ENCODE measurements around the gene NPIPA7. TPM values are rescaled to one million over a fixed set of nuclear protein-coding genes. Genes with fewer than 3 reads are reported as not detected.
"Not testable (repeated sequence)": the region's sequence is repeated elsewhere in the genome, so short reads cannot be mapped to it uniquely, and the experiment has no call there.

Gene NPIPA7
- 8.1 TPM for polyA plus RNA-seq (2013, experiment 1 of 2)
- 8.5 TPM for polyA plus RNA-seq (2013, experiment 2 of 2)

DNA sequence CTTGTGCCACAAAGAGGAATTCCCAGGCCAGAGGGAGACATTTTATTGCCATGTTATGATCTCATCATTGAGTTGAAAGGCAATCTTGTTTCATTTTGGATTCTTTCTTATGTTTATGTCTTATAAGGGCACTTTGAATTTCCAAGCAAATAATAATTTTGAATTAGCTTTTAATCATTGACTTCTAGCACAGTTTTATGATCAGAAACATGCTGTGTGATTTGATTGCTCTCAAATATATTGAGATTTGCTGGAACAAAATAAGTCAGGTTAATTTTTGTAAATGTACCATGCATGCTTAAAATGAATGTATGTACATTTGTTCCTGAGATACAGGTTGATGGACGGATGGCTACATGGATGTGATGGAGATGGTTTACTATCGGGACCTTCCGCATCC is at the start of gene NPIPA7:
Gene NPIPA7 (plus strand): TSS at position 301 of the 400 bp plus-strand sequence. CDS start 105 bp downstream, outside the sequence.
- H4K8ac ChIP-seq (ENCODE audit: low read depth, low read length); H2AFZ ChIP-seq (ENCODE audit: low read length): not testable (repeated sequence)

GRCh38 chr16:16331466-16331865 is 47.5 kb upstream of the NPIPA7 start:
- no CpG with 5 or more reads among the region's 23 CpGs for WGBS, 2 donors (ENCODE audit: extremely low coverage in 2 of 2, insufficient read length in 2 of 2, insufficient replicate concordance in 1 of 2)
- not testable (repeated sequence) for H3K27me3 ChIP-seq (ENCODE audit: control insufficient read depth in 3 of 3, insufficient read depth in 3 of 3, low read depth in 1 of 3, low read length in 3 of 3); H3K4ac ChIP-seq (ENCODE audit: low read length); H2BK5ac ChIP-seq (ENCODE audit: low read length); H3K9ac ChIP-seq (ENCODE audit: low read depth, low read length, poor library complexity); H3K9me3 ChIP-seq (replicated peaks in 1 of 2; ENCODE audit: control insufficient read depth in 2 of 2, insufficient read depth in 1 of 2, low read depth in 1 of 2, low read length in 2 of 2); H2AFZ ChIP-seq (ENCODE audit: low read length); H3K18ac ChIP-seq (ENCODE audit: low read length); H3K36me3 ChIP-seq (replicated peaks in 1 of 2; ENCODE audit: control insufficient read depth in 2 of 2, insufficient read depth in 2 of 2, low read length in 2 of 2); H3K23ac ChIP-seq (ENCODE audit: low read depth, low read length, poor library complexity); H3K4me3 ChIP-seq (ENCODE audit: low read length in 2 of 2); H2BK120ac ChIP-seq (ENCODE audit: low read depth, low read length); H3K27ac ChIP-seq (replicated peaks; ENCODE audit: low read length); H3K14ac ChIP-seq (ENCODE audit: low read length); H4K91ac ChIP-seq (ENCODE audit: low read depth, low read length, poor library complexity); H4K8ac ChIP-seq (ENCODE audit: low read depth, low read length); H3K4me2 ChIP-seq (ENCODE audit: insufficient read depth, low read length, poor library complexity, severe bottlenecking); H2BK12ac ChIP-seq (ENCODE audit: low read length); H3K4me1 ChIP-seq (ENCODE audit: control insufficient read depth in 2 of 2, insufficient read depth in 1 of 2, low read depth in 1 of 2, low read length in 2 of 2); H3K79me1 ChIP-seq (ENCODE audit: low read depth, low read length); H2BK15ac ChIP-seq (ENCODE audit: low read length); DNase-seq (ENCODE audit: low spot score); H2AK5ac ChIP-seq (ENCODE audit: low read depth, low read length)

More for the DNA sequence above, at the start of gene NPIPA7:
- not testable (repeated sequence) for H2AK5ac ChIP-seq (ENCODE audit: low read depth, low read length); H3K23ac ChIP-seq (ENCODE audit: low read depth, low read length, poor library complexity); H3K4me3 ChIP-seq (ENCODE audit: low read length in 2 of 2); H3K27me3 ChIP-seq (ENCODE audit: control insufficient read depth in 3 of 3, insufficient read depth in 3 of 3, low read depth in 1 of 3, low read length in 3 of 3); H3K4me1 ChIP-seq (ENCODE audit: control insufficient read depth in 2 of 2, insufficient read depth in 1 of 2, low read depth in 1 of 2, low read length in 2 of 2); H3K4me2 ChIP-seq (ENCODE audit: insufficient read depth, low read length, poor library complexity, severe bottlenecking); H3K79me1 ChIP-seq (ENCODE audit: low read depth, low read length); H2BK15ac ChIP-seq (ENCODE audit: low read length); H2BK120ac ChIP-seq (ENCODE audit: low read depth, low read length); H3K9me3 ChIP-seq (replicated peaks in 1 of 2; ENCODE audit: control insufficient read depth in 2 of 2, insufficient read depth in 1 of 2, low read depth in 1 of 2, low read length in 2 of 2); H3K9ac ChIP-seq (ENCODE audit: low read depth, low read length, poor library complexity); H2BK5ac ChIP-seq (ENCODE audit: low read length); H3K14ac ChIP-seq (ENCODE audit: low read length); DNase-seq (ENCODE audit: low spot score); H3K36me3 ChIP-seq (replicated peaks in 1 of 2; ENCODE audit: control insufficient read depth in 2 of 2, insufficient read depth in 2 of 2, low read length in 2 of 2); H3K18ac ChIP-seq (ENCODE audit: low read length); H2BK12ac ChIP-seq (ENCODE audit: low read length); H4K91ac ChIP-seq (ENCODE audit: low read depth, low read length, poor library complexity); H3K27ac ChIP-seq (replicated peaks; ENCODE audit: low read length); H3K4ac ChIP-seq (ENCODE audit: low read length)
- WGBS, 2 donors (ENCODE audit: extremely low coverage in 2 of 2, insufficient read length in 2 of 2, insufficient replicate concordance in 1 of 2): no CpG with 5 or more reads among the region's 3 CpGs

- not testable (repeated sequence) for H2BK120ac ChIP-seq (ENCODE audit: low read depth, low read length); H2AK5ac ChIP-seq (ENCODE audit: low read depth, low read length); H3K9ac ChIP-seq (ENCODE audit: low read depth, low read length, poor library complexity); H2BK15ac ChIP-seq (ENCODE audit: low read length); H3K23ac ChIP-seq (ENCODE audit: low read depth, low read length, poor library complexity); H3K4me2 ChIP-seq (ENCODE audit: insufficient read depth, low read length, poor library complexity, severe bottlenecking); H3K36me3 ChIP-seq (replicated peaks in 1 of 2; ENCODE audit: control insufficient read depth in 2 of 2, insufficient read depth in 2 of 2, low read length in 2 of 2); H3K4ac ChIP-seq (ENCODE audit: low read length); H3K4me3 ChIP-seq (ENCODE audit: low read length in 2 of 2); H2AFZ ChIP-seq (ENCODE audit: low read length); DNase-seq (ENCODE audit: low spot score); H2BK12ac ChIP-seq (ENCODE audit: low read length); H3K9me3 ChIP-seq (replicated peaks in 1 of 2; ENCODE audit: control insufficient read depth in 2 of 2, insufficient read depth in 1 of 2, low read depth in 1 of 2, low read length in 2 of 2); H3K4me1 ChIP-seq (ENCODE audit: control insufficient read depth in 2 of 2, insufficient read depth in 1 of 2, low read depth in 1 of 2, low read length in 2 of 2); H2BK5ac ChIP-seq (ENCODE audit: low read length); H4K91ac ChIP-seq (ENCODE audit: low read depth, low read length, poor library complexity); H3K18ac ChIP-seq (ENCODE audit: low read length); H3K14ac ChIP-seq (ENCODE audit: low read length); H4K8ac ChIP-seq (ENCODE audit: low read depth, low read length); H3K79me1 ChIP-seq (ENCODE audit: low read depth, low read length); H3K27ac ChIP-seq (replicated peaks; ENCODE audit: low read length); H3K27me3 ChIP-seq (ENCODE audit: control insufficient read depth in 3 of 3, insufficient read depth in 3 of 3, low read depth in 1 of 3, low read length in 3 of 3)
- WGBS, 2 donors (ENCODE audit: extremely low coverage in 2 of 2, insufficient read length in 2 of 2, insufficient replicate concordance in 1 of 2): no CpG with 5 or more reads among the region's 30 CpGs
These were observed 21.4 kb upstream of the NPIPA7 start for GRCh38 chr16:16357556-16357955.

- not testable (repeated sequence) for DNase-seq (ENCODE audit: low spot score)
- no CpG with 5 or more reads among the region's 40 CpGs for WGBS, 2 donors (ENCODE audit: extremely low coverage in 2 of 2, insufficient read length in 2 of 2, insufficient replicate concordance in 1 of 2)
These were observed 20.2 kb upstream of the NPIPA7 start for GRCh38 chr16:16358539-16359240.

More at GRCh38 chr16:16358539-16359240, 20.2 kb upstream of the NPIPA7 start:
- H3K27ac ChIP-seq (replicated peaks; ENCODE audit: low read length); H2BK15ac ChIP-seq (ENCODE audit: low read length); H3K4me3 ChIP-seq (ENCODE audit: low read length in 2 of 2); H3K27me3 ChIP-seq (ENCODE audit: control insufficient read depth in 3 of 3, insufficient read depth in 3 of 3, low read depth in 1 of 3, low read length in 3 of 3); H3K4ac ChIP-seq (ENCODE audit: low read length); H3K14ac ChIP-seq (ENCODE audit: low read length); H3K36me3 ChIP-seq (replicated peaks in 1 of 2; ENCODE audit: control insufficient read depth in 2 of 2, insufficient read depth in 2 of 2, low read length in 2 of 2); H2AK5ac ChIP-seq (ENCODE audit: low read depth, low read length); H3K4me2 ChIP-seq (ENCODE audit: insufficient read depth, low read length, poor library complexity, severe bottlenecking); H2BK120ac ChIP-seq (ENCODE audit: low read depth, low read length); H3K18ac ChIP-seq (ENCODE audit: low read length); H3K23ac ChIP-seq (ENCODE audit: low read depth, low read length, poor library complexity); H3K4me1 ChIP-seq (ENCODE audit: control insufficient read depth in 2 of 2, insufficient read depth in 1 of 2, low read depth in 1 of 2, low read length in 2 of 2); H2AFZ ChIP-seq (ENCODE audit: low read length); H3K9ac ChIP-seq (ENCODE audit: low read depth, low read length, poor library complexity); H3K9me3 ChIP-seq (replicated peaks in 1 of 2; ENCODE audit: control insufficient read depth in 2 of 2, insufficient read depth in 1 of 2, low read depth in 1 of 2, low read length in 2 of 2); H4K8ac ChIP-seq (ENCODE audit: low read depth, low read length); H4K91ac ChIP-seq (ENCODE audit: low read depth, low read length, poor library complexity); H3K79me1 ChIP-seq (ENCODE audit: low read depth, low read length); H2BK12ac ChIP-seq (ENCODE audit: low read length); H2BK5ac ChIP-seq (ENCODE audit: low read length): not testable (repeated sequence)
